ENCODE results near the gene RAB28.

- TF ChIP-seq CTCF (IDR thresholded peaks at IDR 0.05) = no peak
- no peak for TF ChIP-seq POLR2A (IDR thresholded peaks at IDR 0.05)
These were observed 46.9 kb upstream of the RAB28 start for GRCh38 chr4:13530823-13531624.

Data from adrenal gland (tissue), 5 donors.